ENCODE data around the gene FUBP3. TPM values are rescaled to one million over a fixed set of nuclear protein-coding genes. Genes with fewer than 3 reads are reported as not detected.
"Not testable (repeated sequence)": the region's sequence is repeated elsewhere in the genome, so short reads cannot be mapped to it uniquely, and the experiment has no call there.

The FUBP3 gene
- total and polyA plus RNA-seq, 10 donors, result 14.7 to 46.1 (median 30.5) TPM

DNA sequence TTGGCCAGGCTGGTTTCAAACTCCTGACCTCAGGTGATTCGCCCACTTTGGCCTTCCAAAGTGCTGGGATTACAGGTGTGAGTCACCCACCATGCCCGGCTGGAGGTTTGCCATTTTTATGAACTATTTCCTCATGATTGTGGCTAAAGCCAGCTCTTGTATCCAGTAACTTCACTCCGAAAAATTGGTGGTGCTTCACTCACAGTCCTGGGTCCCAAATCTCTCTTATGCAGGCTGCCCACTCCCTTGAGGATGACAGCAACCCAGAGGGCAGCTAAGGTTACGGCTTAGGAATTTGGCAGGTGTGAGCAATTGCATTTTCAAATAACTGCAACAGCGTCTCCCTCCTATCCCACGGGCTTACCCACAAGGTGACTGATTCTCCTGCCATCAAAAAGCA lies 23.4 kb upstream of the FUBP3 start:
- H3K9me3 ChIP-seq, result no peaks in the 10 kb centered on the region
- no peak overlapping the region for H3K27ac ChIP-seq
- DNase-seq, result peak; percentile 15
- intact Hi-C loops (cut with DNase I; ENCODE audit: low total_unique reads), result no loop called here
- H3K36me3 ChIP-seq, result no peaks in the 10 kb centered on the region
- WGBS, 5 donors, result 59 to 73% (median 68%) methylated on average over 6 of the region's 6 CpGs
- H3K4me3 ChIP-seq, result no peak overlapping the region
- H3K27me3 ChIP-seq (replicated peaks in 1 of 7), result peaks cover 0 to 52% (median 0%) of the 10 kb centered on the region in 7 donors
- TF ChIP-seq POLR2AphosphoS5 (IDR thresholded peaks at IDR 0.05) (no peak), POLR2A (IDR thresholded peaks at IDR 0.05) (no peak)
- TF ChIP-seq, protein P1, sequence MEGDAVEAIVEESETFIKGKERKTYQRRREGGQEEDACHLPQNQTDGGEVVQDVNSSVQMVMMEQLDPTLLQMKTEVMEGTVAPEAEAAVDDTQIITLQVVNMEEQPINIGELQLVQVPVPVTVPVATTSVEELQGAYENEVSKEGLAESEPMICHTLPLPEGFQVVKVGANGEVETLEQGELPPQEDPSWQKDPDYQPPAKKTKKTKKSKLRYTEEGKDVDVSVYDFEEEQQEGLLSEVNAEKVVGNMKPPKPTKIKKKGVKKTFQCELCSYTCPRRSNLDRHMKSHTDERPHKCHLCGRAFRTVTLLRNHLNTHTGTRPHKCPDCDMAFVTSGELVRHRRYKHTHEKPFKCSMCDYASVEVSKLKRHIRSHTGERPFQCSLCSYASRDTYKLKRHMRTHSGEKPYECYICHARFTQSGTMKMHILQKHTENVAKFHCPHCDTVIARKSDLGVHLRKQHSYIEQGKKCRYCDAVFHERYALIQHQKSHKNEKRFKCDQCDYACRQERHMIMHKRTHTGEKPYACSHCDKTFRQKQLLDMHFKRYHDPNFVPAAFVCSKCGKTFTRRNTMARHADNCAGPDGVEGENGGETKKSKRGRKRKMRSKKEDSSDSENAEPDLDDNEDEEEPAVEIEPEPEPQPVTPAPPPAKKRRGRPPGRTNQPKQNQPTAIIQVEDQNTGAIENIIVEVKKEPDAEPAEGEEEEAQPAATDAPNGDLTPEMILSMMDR (IDR thresholded peaks at IDR 0.05 in 8 of 11, conservative IDR thresholded peaks at IDR 0.05 in 3 of 11), result no peak
- H3K4me1 ChIP-seq, result no peaks in the 10 kb centered on the region

- Histone ChIP-seq H3K27me3 (replicated peaks in 1 of 7) (peaks cover 0 to 52% (median 0%) of the 10 kb centered on the region in 7 donors), H3K4me3 (no peak overlapping the region), H3K36me3 (no peaks in the 10 kb centered on the region), H3K4me1 (no peaks in the 10 kb centered on the region), H3K27ac (no peak overlapping the region), H3K9me3 (no peaks in the 10 kb centered on the region)
- no peak for TF ChIP-seq POLR2A (IDR thresholded peaks at IDR 0.05)
- TF ChIP-seq, protein P1 (IDR thresholded peaks at IDR 0.05 in 8 of 11, conservative IDR thresholded peaks at IDR 0.05 in 3 of 11), result no peak
- no peak for TF ChIP-seq POLR2AphosphoS5 (IDR thresholded peaks at IDR 0.05)
- DNase-seq, result peak; percentile 37
- intact Hi-C loops (cut with DNase I; ENCODE audit: low total_unique reads), result no loop called here
- WGBS, 5 donors, result 75 to 84% (median 80%) methylated on average over 17 to 18 of the region's 18 CpGs
Measured at GRCh38 chr9:130556396-130557076, 22.8 kb upstream of the FUBP3 start.

DNA sequence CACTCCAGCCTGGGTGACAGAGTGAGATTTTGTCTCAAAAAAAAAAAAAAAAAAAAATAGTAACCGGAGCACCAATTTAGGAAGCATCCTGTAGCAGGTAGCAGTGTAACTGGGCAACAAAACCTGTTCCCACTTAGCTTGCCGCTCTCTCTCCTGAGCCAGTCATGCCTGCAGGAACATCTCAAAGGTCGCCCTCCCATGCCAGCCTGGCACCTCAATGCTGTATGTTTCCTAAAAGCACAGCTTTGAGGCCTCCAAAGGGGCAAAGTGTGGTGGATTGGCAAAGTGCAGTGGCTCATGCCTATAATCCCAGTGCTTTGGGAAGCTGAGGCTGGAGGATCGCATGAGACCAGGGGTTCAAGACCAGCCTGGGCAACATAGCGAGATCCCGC lies 22.3 kb upstream of the FUBP3 start:
- WGBS, 5 donors, result 86 to 96% (median 95%) methylated on average over 6 of the region's 6 CpGs
- H3K27me3 ChIP-seq (replicated peaks in 1 of 7), result peaks cover 0 to 52% (median 0%) of the 10 kb centered on the region in 7 donors
- H3K4me1 ChIP-seq, result no peaks in the 10 kb centered on the region
- TF ChIP-seq POLR2AphosphoS5 (IDR thresholded peaks at IDR 0.05), result no peak
- TF ChIP-seq POLR2A (IDR thresholded peaks at IDR 0.05), result no peak
- intact Hi-C loops (cut with DNase I; ENCODE audit: low total_unique reads), result no loop called here
- DNase-seq, result peak; percentile 16
- H3K36me3 ChIP-seq, result no peaks in the 10 kb centered on the region
- H3K9me3 ChIP-seq, result no peaks in the 10 kb centered on the region
- no peak overlapping the region for H3K27ac ChIP-seq
- H3K4me3 ChIP-seq, result no peak overlapping the region

GRCh38 chr9:130561056-130561455 lies 18.3 kb upstream of the FUBP3 start:
- Histone ChIP-seq H3K4me1 (no peaks in the 10 kb centered on the region), H3K4me3 (no peak overlapping the region), H3K9me3 (no peaks in the 10 kb centered on the region), H3K27me3 (replicated peaks in 1 of 7) (peaks cover 0 to 49% (median 0%) of the 10 kb centered on the region in 7 donors), H3K36me3 (no peaks in the 10 kb centered on the region), H3K27ac (no peak overlapping the region)
- TF ChIP-seq POLR2AphosphoS5 (IDR thresholded peaks at IDR 0.05) (no peak), POLR2A (IDR thresholded peaks at IDR 0.05) (no peak)
- TF ChIP-seq, protein P1 (IDR thresholded peaks at IDR 0.05 in 8 of 11, conservative IDR thresholded peaks at IDR 0.05 in 3 of 11), result no peak
- WGBS, 5 donors, result 80 to 87% (median 85%) methylated on average over 2 of the region's 2 CpGs
- peak; percentile 15 for DNase-seq
- intact Hi-C loops (cut with DNase I; ENCODE audit: low total_unique reads), result no loop called here

GRCh38 chr9:130562525-130562924 lies 16.9 kb upstream of the FUBP3 start:
- intact Hi-C loops (cut with DNase I; ENCODE audit: low total_unique reads); H3K36me3 ChIP-seq; H3K4me1 ChIP-seq; DNase-seq; H3K27ac ChIP-seq; H3K4me3 ChIP-seq; H3K9me3 ChIP-seq: not testable (repeated sequence)
- H3K27me3 ChIP-seq (replicated peaks in 1 of 7), result peaks cover 0 to 46% (median 0%) of the 10 kb centered on the region in 7 donors
- 77 to 93% (median 80%) methylated on average over 4 of the region's 4 CpGs for WGBS, 5 donors
